ENCODE measurements around the gene CADM1. TPM values are rescaled to one million over a fixed set of nuclear protein-coding genes. Genes with fewer than 3 reads are reported as not detected.

Gene CADM1
- total RNA-seq, 2 donors from 2014 or later: 1.4 to 6.1 TPM

- Histone ChIP-seq H3K4me1 (ENCODE audit: control insufficient read depth in 1 of 2, low read depth in 2 of 2) (no peaks in the 10 kb centered on the region), H3K36me3 (no peaks in the 10 kb centered on the region), H3K9me3 (no peaks in the 10 kb centered on the region), H3K27ac (no peak overlapping the region), H3K4me3 (no peak overlapping the region), H3K27me3 (replicated peaks; ENCODE audit: insufficient read depth) (no peaks in the 10 kb centered on the region)
- ATAC-seq (ENCODE audit: insufficient number of reproducible peaks, low FRiP score, low read depth): no peak
- TF ChIP-seq CTCF (IDR thresholded peaks at IDR 0.05): no peak
- no peak for DNase-seq (ENCODE audit: low spot score)
Observed at GRCh38 chr11:115275045-115275444, 229.2 kb downstream of the CADM1 start.

GRCh38 chr11:115272925-115273324 is 231.3 kb downstream of the CADM1 start:
- Histone ChIP-seq H3K27me3 (replicated peaks; ENCODE audit: insufficient read depth) (no peaks in the 10 kb centered on the region), H3K27ac (no peak overlapping the region), H3K4me1 (ENCODE audit: control insufficient read depth in 1 of 2, low read depth in 2 of 2) (no peaks in the 10 kb centered on the region), H3K9me3 (no peaks in the 10 kb centered on the region), H3K4me3 (no peak overlapping the region), H3K36me3 (no peaks in the 10 kb centered on the region)
- DNase-seq (ENCODE audit: low spot score) (no peak), ATAC-seq (ENCODE audit: insufficient number of reproducible peaks, low FRiP score, low read depth) (no peak)
- no peak for TF ChIP-seq CTCF (IDR thresholded peaks at IDR 0.05)

GRCh38 chr11:115271643-115272042 is 232.6 kb downstream of the CADM1 start:
- TF ChIP-seq CTCF (IDR thresholded peaks at IDR 0.05): no peak
- Histone ChIP-seq H3K9me3 (no peaks in the 10 kb centered on the region), H3K27ac (no peak overlapping the region), H3K36me3 (no peaks in the 10 kb centered on the region), H3K27me3 (replicated peaks; ENCODE audit: insufficient read depth) (no peaks in the 10 kb centered on the region), H3K4me1 (ENCODE audit: control insufficient read depth in 1 of 2, low read depth in 2 of 2) (no peaks in the 10 kb centered on the region), H3K4me3 (no peak overlapping the region)
- no peak for ATAC-seq (ENCODE audit: insufficient number of reproducible peaks, low FRiP score, low read depth)
- DNase-seq (ENCODE audit: low spot score): no peak

GRCh38 chr11:115269191-115269950 is 234.8 kb downstream of the CADM1 start:
- H3K27me3 ChIP-seq (replicated peaks; ENCODE audit: insufficient read depth): no peaks in the 10 kb centered on the region
- no peaks in the 10 kb centered on the region for H3K4me1 ChIP-seq (ENCODE audit: control insufficient read depth in 1 of 2, low read depth in 2 of 2)
- no peaks in the 10 kb centered on the region for H3K9me3 ChIP-seq
- H3K27ac ChIP-seq: no peak overlapping the region
- ATAC-seq (ENCODE audit: insufficient number of reproducible peaks, low FRiP score, low read depth): no peak
- TF ChIP-seq CTCF (IDR thresholded peaks at IDR 0.05): no peak
- no peak for DNase-seq (ENCODE audit: low spot score)
- H3K36me3 ChIP-seq: no peaks in the 10 kb centered on the region
- no peak overlapping the region for H3K4me3 ChIP-seq

GRCh38 chr11:115267871-115268270 is 236.3 kb downstream of the CADM1 start:
- H3K27me3 ChIP-seq (replicated peaks; ENCODE audit: insufficient read depth): no peaks in the 10 kb centered on the region
- no peaks in the 10 kb centered on the region for H3K4me1 ChIP-seq (ENCODE audit: control insufficient read depth in 1 of 2, low read depth in 2 of 2)
- no peak overlapping the region for H3K4me3 ChIP-seq
- no peaks in the 10 kb centered on the region for H3K36me3 ChIP-seq
- H3K9me3 ChIP-seq: no peaks in the 10 kb centered on the region
- DNase-seq (ENCODE audit: low spot score): no peak
- TF ChIP-seq CTCF (IDR thresholded peaks at IDR 0.05): no peak
- H3K27ac ChIP-seq: no peak overlapping the region
- no peak for ATAC-seq (ENCODE audit: insufficient number of reproducible peaks, low FRiP score, low read depth)
